ENCODE data around the gene EMC8.
"Not testable (repeated sequence)": the region's sequence is repeated elsewhere in the genome, so short reads cannot be mapped to it uniquely, and the experiment has no call there.

Gene EMC8

DNA sequence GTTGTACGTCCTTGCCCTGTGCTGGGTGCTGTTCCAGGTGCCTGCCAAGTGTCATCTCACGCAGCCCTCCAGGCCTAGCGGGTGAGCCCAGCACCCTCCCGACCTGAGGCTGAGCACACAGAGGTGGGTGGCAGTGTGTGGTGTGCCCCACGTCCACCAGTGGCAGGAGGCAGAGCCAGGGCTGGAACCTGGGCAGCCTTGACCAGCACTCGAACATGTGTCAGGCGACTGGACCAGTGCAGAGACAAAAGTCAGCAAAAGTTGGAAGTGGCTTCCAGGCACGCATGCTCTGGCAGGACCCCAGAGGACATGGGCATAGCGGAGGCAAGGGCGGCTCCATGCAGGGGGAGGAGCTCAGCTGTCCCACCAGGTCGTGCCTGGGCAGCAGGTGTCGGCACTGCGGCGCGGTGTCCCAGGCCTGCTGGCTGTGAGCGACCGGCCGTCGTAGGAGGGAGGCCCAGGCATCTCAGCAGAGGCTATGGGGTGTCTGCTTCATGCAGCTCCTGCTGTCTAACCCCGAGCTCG is 35.9 kb upstream of the EMC8 start:
- DNase-seq (ENCODE audit: low read depth in 2 of 2) = no peak

DNA sequence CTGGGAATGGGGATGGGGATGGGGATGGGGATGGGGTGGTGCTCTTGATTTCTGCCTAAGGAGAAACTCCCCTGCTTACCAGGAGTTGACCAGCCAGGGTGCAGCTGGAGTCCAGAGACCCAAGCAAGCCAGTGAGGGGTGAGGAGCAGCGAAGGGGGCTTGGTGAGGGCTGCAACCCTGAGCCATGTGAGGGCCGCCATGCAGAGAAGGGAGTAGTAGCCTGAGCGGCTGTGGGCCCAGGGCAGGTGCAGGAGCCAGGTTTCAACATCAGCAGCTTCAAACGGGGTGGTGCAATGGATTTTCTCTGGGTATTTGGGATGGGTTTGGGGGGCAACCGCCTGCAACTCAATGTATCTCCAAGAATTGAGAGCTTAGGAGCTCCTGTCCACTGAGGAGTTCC is 35.4 kb upstream of the EMC8 start:
- no peak for DNase-seq (ENCODE audit: low read depth in 2 of 2)

DNA sequence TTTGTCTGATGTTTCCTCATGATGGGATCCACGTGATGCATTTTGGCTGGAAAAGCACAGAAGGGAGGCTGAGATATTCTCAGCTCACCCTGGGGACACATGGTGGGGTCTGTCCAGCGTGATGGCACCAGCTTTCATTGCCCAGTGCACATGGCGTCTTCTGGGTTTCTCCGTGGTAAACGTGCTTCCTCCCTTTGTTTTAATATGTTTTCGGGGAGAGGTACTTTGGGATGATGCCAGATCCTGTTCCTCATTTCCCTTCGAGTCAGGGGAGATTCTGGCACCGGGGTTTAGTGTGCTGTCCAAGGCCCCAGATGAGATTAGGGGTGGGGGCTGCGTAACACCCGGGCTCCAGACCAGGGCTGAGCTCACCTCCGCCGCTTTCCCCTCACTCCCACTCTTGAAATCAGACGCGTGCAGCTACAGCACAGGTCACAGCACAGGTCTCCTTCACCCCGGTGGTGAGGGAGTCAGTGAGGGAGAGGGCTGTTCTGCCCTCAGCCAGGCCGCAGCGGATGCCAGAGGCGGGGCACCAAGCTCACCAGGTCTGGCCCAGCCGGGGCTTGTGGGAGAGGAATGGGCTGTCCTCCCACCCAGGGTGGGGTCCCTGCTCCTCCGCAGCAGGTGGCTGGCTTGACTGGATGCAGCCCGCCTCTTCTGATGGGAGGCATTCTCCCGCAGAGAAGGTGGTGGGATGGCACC is 34.0 kb upstream of the EMC8 start:
- DNase-seq (ENCODE audit: low read depth in 2 of 2) = no peak

DNA sequence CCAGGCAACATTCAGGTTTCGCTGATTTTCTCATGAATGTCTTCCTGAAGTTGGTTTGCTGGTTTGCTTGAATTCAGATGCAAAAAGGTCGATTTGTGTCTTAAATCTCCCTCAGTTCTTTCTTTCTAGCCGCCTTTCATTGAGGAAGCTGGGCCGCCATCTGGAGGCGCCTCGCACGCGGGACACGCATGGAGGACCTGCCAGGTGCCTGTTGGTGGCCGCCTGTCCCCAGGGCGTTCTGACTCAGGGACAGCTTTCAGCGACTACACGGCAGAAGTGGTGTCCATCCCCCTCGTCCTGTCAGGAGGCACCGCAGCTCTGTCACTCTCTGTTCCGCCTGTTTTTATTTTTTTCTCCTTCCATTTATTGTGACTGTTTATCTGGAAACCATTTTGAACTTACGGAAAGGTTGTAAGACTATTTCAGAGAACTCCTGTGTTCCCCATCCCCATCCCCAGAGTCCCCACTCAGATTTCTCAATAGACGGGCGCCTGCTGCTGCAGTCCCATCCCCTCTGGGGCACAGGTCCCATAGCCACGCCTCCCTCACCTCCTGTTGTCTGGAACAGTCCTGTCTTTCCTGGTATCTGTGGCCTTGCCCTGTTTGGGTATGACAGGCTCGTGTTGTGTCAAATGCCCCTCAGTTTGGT is 33.4 kb upstream of the EMC8 start:
- no peak for DNase-seq (ENCODE audit: low read depth in 2 of 2)

DNA sequence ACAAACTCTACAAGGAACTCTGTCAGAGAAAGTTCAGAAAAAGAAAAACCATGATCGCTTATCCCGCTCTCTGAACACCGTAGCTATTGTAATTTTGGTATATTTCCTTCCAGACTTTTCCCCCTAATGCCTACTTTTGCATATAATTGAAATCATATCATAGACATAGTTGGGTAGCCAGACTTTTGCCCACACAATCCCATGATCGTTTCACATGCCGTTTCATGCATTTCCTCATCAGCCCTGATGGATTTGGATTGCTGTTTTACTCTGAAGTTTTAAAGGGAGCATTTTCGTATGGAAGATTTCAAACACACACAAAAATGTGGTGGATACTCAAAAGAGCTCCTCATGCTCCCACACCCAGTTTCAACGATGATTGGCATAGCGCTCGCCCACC is 31.5 kb upstream of the EMC8 start:
- DNase-seq (ENCODE audit: low read depth in 2 of 2) = no peak

DNA sequence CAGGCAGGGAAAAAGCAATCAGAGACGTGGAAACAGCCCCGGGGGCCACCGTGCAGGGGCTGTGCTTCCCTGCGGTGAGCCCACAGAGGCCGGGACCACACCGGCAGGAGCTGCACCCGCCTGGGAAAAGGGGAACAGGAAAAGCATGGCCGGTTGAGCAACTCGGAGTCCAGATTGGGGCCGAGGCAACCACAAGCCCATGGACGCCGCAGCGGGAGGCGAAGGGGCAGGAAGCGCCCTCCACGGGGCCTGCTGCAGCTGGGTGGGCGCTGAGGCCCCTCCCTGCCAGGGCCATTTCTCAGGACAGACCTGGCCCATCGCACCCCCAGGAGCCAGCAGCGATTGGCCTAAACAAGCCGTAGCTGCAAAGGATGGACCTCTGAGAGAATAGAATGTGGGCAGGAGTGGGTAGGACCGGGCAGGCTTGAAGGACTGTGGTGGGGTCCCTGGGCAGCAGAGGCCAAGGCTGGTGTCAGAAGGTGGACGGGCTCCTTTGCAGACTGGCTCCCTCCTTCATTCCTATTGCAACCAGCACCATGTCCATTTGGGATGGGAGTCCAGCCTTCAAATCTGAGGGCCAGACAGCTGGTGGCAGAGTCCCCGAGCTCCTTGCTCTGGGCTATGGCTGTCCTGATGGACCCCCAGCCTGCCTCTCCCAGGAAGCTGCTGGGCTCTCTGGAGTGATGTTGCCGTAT is 30.6 kb upstream of the EMC8 start:
- no peak for DNase-seq (ENCODE audit: low read depth in 2 of 2)

DNA sequence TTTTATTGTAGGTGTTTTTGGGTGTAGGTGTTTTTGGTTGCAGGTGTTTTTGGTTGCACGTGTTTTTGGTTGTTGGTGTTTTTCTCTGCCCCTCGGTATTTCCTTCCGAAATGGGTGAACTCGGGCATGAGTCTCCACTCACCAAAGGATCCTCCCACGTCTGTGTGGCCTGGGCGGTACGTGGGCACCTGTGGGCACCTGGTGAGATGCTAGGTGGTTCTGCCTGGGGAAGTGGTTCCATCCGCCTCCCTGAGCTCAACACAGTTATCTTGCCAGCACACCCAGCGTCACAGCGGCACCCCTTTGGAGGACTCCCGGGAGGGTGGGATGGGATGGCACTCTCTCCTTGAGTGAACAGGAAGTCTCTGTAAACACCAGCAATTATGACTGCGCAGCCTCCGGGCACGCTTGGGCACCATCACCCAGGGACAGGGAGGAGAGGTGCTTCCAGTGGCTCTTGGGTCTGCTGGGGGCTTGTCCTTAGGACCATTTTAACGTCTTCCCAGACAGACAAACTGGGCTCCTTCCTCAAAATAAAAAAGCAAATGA is 29.9 kb upstream of the EMC8 start:
- DNase-seq (ENCODE audit: low read depth in 2 of 2) = no peak

DNA sequence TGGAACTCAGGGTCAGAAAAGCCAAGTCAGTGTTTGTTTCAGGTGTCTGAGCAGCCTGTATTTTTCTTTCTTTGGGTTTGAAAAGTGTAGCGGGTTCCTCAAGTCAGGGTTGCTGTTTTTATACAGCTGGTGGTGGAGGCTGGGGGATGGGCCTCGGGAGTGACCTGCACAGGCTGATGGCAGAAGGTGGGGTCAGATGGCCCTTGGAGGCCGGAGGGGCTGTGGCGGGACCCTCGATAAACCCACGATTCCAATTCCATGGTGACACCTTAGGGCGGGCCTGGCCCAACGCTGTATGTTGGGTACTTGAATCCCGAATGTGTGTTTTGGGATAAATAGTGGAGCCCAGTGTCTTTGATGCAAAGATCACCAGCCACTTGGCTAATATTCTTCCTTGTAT is 28.8 kb upstream of the EMC8 start:
- DNase-seq (ENCODE audit: low read depth in 2 of 2) = no peak

DNA sequence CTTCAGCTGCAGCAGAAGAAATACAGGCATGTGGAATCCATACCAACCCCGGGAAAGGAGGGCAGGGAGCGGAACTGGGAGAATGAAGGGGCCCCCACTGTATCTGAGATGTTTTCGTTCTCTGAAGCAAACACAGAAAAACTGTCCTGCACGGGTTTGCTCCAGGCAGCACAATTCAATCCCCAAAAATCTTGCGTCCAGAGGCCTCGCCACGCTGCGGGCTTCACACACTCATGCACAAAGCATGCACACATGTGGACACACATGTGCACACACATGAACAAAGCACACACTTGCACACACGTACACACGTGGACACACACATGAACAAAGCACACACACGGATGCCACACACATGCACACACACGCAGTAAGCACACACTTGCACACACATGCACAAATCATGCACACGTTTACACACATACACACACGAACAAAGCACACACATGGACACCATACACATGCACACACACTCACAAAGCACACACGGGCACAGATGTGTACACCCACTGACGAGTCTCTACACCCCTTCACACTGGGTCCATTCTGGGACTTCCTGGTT is 27.4 kb upstream of the EMC8 start:
- no peak for DNase-seq (ENCODE audit: low read depth in 2 of 2)

DNA sequence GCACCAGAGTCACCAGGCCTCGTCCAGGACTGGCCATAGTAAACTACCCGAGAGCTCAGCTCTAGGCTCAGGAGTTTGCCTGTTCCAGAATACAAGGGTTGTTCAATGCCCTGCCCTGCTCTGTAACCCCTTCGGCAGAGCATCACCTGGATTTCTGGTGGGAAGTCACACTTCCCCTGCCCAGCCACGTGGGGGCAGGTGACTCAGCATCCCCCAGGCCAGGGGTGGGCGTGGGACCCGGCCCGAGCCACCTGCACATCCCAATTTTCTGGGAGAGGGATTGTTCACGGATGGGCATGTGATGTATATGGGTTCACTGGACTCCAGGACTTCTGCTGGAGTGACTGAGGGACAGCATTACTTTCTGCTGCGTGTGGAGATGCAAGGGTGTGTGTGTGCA is 26.0 kb upstream of the EMC8 start:
- DNase-seq (ENCODE audit: low read depth in 2 of 2) = no peak

DNA sequence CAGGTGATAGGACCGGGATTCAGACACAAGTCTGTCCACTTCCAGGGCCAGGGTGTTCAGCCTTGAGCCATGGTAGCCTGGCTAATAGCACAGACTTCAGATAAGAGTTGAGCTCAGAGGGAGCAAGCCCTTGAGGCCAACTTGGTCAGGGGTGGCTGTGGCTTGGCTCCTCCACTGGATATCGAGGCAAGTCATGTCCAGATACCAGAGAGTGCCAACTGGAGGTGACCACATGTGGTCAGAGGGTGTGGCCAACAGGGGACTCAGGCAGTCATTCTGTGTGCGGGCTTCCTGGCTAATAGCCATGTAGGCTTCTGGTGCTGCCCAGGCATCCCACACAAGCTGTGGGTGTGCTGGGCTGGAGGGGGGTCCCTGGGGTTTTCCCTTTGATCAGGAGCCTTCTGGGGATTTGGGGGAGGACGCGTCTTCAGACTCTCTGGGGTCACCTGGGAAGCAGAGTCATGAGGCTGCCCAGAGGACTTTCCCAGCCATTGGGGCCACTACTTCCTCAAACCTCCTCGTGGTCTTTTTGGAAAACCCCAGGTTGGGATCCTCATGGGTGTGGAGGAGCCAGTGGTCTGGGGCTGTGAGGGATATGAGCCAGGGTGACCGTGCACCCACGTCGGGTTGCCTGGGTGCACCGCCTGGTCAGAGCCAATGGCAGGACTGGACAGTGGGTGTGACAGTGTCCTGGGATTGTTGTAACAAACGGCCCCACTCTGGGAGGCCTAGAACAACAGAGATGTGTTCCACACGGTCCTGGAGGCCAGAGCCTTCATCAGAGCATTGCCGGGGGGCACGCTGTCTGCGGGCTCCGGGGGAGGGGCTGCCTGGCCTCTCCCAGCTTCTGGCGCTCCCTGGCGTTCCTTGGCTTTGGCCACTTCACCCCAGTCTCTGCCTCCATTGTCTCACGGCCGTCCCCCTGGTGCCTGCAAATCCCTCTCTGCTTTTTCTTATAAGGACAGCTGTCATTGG is 25.1 kb upstream of the EMC8 start:
- DNase-seq (ENCODE audit: low read depth in 2 of 2) = no peak

DNA sequence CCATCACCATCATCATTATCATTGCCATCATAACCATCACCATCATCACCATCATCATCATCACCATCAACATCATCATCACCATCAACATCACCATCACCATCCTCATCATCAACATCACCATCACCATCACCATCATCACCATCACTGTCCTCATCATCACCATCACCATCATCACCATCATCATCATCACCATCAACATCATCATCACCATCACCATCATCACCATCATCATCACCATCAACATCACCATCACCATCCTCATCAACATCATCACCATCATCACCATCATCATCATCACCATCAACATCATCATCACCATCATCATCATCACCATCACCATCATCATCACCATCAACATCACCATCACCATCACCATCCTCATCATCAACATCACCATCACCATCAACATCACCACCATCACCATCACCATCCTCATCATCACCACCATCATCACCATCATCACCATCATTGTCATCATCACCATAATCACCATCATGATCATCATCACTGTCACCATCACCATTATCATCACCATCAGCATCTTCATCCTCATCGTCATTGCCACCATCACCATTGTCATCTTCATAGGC is 24.1 kb upstream of the EMC8 start:
- DNase-seq (ENCODE audit: low read depth in 2 of 2) = no peak

DNA sequence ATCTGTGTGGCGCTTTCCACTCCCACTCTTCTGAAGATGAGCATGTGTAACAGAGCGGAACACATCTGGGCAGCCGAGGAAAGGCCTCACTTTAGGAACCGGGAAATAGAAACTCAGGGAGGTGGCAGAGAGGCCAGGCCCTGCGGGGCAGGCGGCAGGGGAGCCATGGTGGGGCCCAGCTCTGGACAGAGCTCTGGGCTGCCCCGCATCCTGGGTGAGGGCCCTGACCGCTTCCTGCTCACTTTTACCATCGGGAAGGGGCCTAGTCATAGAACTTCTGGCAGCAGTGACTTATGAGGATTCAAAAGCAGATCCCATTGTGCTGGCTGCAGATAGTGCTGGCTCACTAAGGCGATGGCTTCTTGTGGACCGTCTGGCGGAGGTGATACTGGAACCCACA is 22.8 kb upstream of the EMC8 start:
- DNase-seq (ENCODE audit: low read depth in 2 of 2) = no peak

DNA sequence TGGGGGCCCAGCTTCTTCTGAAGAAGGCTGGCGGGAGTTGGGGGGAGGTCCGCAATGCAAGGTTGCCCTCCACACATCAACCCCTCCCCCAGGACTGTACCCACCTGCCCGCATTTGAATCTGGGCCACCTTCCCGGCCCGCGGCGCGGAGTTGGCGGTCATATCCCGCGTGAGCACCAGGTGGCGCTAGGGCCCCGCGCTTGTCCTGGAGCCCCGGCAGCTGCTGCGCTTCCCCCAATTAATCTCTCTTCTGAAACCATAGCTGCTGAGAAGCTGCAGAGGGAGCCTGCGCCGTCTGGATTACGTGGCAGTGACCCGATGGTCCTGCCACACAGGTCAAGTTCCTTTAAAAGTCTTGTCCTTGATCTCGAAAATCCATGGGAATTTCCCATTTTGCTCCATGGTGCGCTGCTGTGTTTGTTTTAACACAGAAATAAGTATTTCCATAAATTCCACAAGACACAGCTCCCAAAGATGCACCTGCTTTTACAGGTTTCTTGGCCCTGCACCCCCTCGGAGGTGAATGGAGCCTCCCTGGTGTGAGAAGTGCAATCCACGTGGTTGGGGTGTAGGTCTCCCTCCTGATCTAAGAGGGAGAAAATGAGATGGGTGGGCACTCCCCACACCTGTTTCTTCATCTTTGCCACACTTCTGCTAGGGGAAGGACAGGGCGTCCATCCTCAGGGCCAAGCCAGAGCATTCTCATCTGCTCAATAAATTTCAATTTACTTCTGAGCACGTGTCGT is 22.2 kb upstream of the EMC8 start:
- DNase-seq (ENCODE audit: low read depth in 2 of 2) = peak; percentile 72 to 79

DNA sequence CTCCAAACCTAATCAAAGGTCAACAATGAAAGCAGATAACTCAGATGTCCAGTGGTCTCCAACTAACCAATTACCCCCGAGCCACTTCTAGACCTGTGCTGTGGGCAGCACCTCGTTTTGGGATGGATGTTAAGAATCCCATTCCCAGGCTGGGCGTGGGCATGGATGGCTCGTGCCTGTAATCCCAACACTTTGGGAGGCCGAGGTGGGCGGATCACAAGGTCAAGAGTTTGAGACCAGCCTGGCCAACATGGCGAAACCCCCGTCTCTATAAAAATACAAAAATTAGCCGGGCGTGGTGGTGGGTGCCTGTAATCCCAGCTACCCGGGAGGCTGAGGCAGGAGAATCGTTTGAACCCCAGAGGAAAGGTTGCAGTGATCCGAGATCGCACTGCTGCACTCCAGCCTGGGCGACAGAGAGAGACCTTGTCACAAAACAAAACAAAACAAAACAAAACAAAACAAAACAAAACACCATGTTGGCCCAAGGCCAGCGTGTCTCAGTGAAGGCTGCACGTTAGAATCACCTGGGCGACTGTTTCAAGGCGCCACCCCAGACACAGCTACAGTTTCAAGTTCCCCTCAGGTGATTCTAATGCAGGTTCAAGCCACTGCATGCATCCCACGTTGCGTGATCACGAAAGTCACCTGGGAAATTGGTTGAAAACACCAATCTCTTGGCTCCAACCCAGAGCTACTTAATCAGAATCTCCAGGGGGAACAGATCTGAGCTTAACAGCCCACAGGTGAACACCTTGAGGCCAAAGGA is 21.4 kb upstream of the EMC8 start:
- no peak for DNase-seq (ENCODE audit: low read depth in 2 of 2)

DNA sequence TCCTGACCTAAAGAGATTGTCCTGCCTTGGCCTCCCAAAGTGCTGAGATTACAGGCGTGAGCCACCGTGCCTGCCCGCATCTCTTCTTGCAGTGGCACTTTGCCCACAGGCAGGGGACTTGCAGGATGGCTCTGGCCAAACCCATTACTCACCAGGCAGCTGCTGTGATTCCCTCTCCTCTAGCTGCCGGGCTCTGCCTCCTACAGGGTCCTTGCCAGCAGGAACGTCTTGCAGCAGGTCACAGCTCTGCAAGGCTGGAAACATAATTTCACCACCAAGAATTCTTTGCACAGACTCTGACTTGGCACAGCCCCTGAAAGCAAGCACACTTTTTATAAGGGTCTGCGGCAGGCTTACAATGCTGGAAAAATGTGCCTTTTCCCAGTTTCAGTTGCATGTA is 20.4 kb upstream of the EMC8 start:
- no peak for DNase-seq (ENCODE audit: low read depth in 2 of 2)

DNA sequence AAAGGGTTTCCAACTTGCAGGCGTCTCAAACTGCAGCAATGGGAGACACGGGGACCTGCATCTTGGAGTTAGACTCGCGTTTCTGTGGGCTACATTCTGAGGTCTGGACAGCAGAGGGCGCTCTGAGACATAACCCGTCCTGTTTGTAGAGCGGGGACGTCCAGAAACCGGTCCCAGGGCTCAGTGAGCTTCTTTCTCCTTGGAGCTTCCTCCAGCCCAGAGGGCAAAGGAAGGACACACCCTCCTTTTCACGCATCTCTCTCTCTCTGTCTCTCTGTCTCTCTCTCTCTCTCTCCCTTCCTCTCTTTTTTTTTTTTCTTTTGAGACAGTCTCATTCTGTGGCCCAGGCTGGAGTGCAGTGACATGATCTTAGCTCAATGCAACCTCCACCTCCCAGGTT is 19.9 kb upstream of the EMC8 start:
- DNase-seq (ENCODE audit: low read depth in 2 of 2) = peak; percentile 69 to 92

DNA sequence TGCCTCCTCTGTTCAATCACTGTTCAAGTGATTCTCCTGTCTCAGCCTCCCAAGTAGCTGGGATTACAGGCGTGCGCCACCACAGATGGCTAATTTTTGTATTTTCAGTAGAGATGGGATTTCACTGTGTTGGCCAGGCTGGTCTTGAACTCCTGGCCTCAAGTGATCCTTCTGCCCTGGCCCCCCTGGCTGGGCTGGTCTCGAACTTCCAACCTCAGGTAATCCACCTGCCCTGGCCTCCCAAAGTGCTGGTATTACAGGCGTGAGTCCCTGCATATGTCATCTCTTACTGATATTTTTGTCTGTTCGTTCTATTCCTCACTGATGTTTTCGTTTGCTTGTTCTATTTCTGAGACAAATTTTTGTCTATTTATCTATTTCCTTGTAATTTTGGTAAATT is 17.9 kb upstream of the EMC8 start:
- DNase-seq (ENCODE audit: low read depth in 2 of 2) = not testable (repeated sequence)

DNA sequence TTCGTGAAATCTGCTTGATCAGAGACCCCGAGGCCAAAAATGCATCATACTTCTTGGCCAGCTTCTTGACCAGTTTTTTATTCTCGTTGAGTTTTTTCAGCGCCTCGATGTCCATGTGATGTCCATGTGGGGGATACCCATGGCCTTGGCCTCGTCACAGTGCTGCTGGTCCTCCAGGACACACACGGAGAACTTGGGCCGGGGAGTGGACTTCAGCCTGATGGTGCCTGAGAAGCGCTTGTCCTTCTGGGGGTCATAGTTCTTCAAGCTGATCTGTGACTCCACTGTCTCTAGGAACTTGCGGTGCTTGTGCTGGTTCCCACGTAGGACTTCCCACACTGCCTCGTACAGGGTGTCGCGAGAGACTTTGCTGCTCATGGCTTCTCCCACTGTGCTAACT is 16.8 kb upstream of the EMC8 start:
- DNase-seq (ENCODE audit: low read depth in 2 of 2) = no peak

Data from stimulated activated CD4-positive, alpha-beta T cell treated with anti-CD3 and anti-CD28 coated beads, Interleukin-12 subunit alpha, Interleukin-12 subunit beta, amount 100 ng/mL, for 24 hours (primary cell).